Fibroblast of skin of right biceps (primary cell): ENCODE results near the gene RDH14.
A peak's percentile ranks its signal among the peaks of the same experiment; 100 is the strongest.

ENCODE experiments used
- DNase-seq: peaks from one replicate; pipeline ENCODE4 v3.0.0-alpha.2; 2013

Gene RDH14

DNA sequence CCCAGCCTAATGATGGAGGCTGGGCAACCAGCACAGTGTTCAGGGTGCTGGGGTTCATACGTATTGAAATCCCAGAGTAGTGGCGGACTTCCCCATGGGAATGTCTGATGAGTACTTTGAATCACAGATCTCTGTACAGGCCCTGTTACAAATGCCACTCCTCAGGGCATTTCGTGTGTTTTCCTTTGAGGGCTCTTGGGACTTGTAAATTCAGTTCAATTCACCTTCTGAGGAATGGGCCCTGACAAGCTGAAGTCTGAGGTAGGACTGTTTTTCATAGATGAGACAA lies 288 bp upstream of the RDH14 start:
- DNase-seq: no peak

- no peak for DNase-seq
Observed at GRCh38 chr2:18559531-18560030, 872 bp downstream of the RDH14 start.

DNA sequence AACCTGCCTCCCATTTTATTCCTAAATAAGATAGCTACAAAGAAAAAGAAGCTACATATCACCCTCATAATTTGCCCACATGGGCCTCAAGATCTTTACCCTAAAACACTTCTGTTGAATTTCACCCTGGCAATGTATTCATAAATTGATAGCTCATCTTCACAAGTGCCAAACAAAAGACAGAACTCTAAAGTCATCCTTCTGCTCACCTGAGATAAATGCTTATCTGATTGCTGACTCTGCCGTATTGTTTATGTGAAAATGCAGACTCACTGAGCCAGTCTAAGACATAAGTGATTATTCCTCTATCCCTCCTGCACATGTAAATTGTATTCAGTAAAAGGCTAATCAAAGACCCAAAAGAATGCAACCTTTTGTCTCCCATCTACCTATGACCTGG lies 2.0 kb downstream of the RDH14 start:
- DNase-seq: no peak

DNA sequence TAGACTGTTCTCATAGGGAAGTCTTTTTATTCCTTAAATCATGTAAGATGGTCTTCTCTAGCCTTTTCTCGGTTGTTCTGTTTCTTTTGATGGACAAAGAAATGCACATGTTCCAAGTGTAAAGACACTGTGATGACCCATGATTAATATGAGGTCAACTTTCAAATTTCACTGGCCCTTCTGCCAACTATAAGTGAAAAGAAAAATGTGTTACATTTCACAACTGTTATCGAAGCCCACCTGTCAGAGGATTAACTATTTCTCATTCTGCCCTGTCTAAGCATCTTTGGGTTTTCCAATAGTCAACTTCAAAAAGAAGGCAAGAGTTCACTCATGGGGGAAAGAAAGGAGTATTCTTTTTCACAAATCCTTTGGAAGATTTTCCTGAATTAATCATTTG lies 3.3 kb downstream of the RDH14 start:
- no peak for DNase-seq

DNA sequence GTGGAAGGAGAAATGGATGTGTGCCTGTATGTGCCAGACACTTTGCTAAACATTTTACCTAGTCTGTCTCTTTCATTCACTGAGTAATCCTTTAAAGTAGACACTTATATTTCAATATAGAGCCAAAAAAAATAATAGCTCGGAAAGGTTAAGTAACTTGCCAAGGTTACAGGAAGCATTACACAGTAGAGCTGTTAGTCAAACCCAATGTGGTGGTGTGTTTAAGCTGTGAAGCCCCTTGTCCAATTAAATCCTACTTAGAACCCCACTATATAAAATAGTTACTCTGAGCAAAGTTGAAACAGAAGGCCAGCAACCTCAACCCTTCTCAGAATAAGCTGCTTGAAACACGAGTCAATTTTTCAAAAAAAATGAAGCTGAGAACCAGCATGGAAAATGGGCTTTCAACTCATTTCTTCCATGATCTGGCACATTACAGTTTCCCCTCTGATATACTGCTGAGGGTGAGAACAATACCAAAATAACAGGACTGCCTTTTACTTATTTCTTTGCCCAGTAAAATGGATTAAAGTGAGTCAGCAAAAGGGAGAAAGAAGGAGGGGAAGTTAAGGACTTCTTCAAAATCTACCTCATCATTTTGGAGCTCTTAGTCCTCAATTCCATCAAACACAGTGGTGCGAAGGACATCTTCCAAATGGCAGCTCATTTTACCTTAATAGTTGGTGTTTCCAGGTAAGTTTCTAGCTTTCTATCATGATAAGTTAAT lies 7.9 kb downstream of the RDH14 start:
- DNase-seq: peak; percentile 21

GRCh38 chr2:18551623-18552022 lies 8.8 kb downstream of the RDH14 start:
- DNase-seq: peak; percentile 35

DNA sequence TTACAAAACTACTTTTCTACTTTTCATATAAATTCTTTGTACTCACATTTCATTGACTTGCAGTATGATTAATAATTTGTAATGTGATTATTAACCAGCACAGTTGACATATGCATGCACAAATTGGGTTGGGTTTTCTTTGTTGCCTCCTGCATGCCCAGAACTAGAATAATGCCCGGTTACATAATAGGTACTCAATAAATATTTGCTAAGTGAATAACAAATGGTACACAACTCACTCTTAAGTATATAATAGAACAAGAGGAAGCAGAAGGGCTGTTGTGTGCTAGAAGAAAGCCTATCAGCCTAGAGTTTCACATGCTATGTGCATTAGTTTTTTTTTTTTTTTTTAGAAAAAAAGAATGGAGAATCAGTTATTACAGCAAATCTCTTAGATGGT lies 9.3 kb downstream of the RDH14 start:
- DNase-seq: no peak

DNA sequence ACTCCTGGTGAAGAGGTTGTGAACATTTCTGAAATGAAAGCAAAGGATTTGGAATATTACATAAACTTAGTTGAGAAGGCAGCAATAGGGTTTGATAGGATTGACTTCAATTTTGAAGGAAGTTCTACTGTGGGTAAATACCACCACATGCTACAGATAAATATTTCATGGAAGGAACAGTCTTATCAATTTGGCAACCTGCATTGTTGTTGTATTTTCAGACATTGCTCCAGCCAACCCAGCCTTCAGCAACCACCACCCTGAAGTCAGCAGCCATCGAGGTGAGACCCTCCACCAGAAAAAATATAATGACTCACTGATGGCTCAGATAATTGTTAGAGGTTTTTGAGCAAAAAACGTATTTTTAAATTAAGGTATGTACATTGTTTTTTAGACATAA lies 10.0 kb downstream of the RDH14 start:
- no peak for DNase-seq

- no peak for DNase-seq
Observed at GRCh38 chr2:18549083-18549482, 11.4 kb downstream of the RDH14 start.

DNA sequence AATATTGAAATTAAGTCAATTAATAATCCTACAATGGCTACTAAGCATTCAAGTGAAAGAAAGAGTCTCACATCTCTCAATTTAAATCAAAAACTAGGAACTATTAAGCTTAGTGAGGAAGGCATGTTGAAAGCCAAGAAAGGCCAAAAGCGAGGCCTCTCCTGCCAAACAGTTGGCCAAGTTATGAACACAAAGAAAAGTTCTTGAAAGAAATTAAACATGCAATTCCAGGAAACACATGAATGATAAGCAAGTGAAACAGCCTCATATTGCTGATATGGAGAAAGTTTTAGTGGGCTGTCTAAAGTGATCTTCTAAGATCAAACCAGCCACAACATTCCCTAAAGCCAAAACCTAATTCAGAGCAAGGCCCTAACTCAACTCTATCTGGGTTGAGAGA lies 11.8 kb downstream of the RDH14 start:
- no peak for DNase-seq

GRCh38 chr2:18546567-18546966 lies 13.9 kb downstream of the RDH14 start:
- DNase-seq: no peak

DNA sequence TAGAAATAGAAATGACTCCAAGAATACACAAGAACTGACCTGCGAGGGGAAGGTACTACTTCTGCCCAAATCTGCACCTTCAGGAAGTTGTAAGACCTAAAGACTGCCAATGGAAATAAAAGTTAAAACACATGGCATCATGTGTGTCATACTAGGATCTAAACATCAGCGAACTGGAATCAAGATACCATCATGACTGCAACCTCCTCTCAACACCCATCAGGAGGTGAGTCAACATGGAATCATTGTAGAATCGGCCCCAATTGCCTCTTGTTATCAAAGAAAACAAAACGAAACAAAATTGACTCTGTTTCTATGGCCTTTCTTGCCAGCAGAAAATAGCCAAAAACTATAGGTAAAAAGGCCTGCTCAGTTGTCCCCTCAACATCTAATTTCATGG lies 15.1 kb downstream of the RDH14 start:
- peak; percentile 76 for DNase-seq

DNA sequence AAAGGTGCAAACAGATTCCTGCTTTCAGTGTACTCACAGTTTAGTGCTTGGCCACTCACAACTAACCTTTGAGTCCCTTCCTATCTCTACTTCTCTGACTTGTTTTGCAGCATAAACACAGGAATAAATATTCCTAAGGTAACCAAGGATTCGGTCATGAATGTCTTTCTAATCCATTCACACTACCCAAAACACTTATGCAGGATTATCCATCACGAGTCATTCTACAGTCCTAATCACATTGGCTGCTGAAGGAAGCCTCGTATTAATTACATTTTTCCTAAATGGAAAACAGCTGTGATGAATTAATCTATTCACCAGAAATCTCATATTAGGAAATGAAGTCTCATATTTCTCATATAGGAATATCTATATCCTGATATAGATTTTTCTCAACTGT lies 16.3 kb downstream of the RDH14 start:
- peak; percentile 46 for DNase-seq

- DNase-seq: no peak
Observed at GRCh38 chr2:18540872-18541271, 19.6 kb downstream of the RDH14 start.

- DNase-seq: no peak
Observed at GRCh38 chr2:18536697-18537096, 23.8 kb downstream of the RDH14 start.

- peak; percentile 78 for DNase-seq
Observed at GRCh38 chr2:18536100-18536499, 24.4 kb downstream of the RDH14 start.

DNA sequence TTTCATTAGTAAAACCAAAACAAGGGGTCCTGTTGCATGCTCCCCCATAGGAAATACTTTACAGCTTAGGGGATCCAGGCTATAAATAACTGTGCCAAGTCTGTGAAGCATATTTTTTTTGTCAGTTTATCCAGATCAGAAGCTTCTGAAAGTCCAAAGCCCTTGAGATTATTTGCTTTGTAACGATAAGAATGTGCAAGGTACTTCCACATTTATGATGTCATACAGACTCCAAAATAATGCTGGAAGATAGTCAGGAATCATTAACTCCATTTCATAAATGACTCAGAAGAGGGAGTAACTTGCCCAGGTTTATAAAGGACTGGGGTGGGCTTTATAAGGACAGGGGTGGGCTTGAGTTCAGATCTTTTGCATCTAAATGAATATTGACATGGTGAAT lies 29.3 kb downstream of the RDH14 start:
- DNase-seq: no peak

- DNase-seq: no peak
Observed at GRCh38 chr2:18527822-18528221, 32.6 kb downstream of the RDH14 start.

GRCh38 chr2:18527326-18527725 lies 33.1 kb downstream of the RDH14 start:
- DNase-seq: no peak

- DNase-seq: no peak
Observed at GRCh38 chr2:18526429-18526828, 34.0 kb downstream of the RDH14 start.

GRCh38 chr2:18525852-18526251 lies 34.6 kb downstream of the RDH14 start:
- DNase-seq: no peak

GRCh38 chr2:18525236-18525635 lies 35.2 kb downstream of the RDH14 start:
- DNase-seq: no peak

GRCh38 chr2:18522484-18523146 lies 37.8 kb downstream of the RDH14 start:
- DNase-seq: peak; percentile 34

DNA sequence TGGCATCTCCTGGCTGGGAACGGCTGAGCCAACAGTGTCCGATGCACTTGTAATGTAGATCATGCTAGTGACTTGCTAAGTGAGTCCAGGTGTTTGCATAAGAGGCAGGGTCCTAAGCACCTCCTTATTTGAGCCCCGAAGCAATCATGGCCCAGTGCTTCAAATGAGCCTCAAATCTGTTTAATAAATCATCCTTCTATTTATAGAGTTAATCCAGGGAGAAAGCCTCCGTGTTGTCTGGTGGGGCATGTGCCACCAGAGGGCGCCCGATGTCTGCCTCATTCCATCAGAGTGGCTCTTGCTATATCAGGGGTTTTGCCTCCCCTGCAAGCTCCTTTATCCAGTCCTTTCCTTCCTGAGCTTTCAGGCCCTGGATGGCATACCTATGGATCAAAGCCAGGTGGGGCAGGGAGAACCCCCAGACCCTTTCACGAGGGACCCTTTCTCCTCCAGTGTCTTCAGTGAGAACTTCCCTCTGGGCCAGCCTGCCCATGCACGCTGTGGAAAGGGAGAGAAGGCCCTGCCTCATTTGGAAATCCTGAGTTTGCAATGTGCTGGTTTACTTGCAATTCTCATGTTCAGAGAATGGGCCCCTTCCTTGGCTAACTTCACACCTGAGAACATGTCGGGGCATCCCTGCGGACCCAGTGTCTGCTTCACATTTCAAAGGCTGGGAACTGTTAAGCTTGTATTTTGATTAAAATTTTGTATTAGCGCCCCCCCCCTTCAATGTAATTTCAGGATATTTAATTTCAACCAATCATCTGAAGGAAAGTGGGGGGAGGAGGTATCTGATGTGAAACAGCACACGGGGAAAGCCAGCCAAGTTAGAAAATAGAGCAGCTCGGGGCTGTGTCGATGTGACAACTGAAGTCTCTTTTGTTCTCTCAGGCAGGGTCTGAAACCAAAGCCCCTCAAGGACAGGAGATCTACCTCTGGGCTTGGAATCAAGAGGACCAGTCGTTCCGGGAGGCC lies 39.7 kb downstream of the RDH14 start:
- peak; percentile 81 for DNase-seq
